SU-DHL-6 (cell line): ENCODE data around the gene CLTC.

Experiments used
- EZH2phosphoT487 ChIP-seq: fragments of 200-600 bp; sonication (generic), shearing (Covaris generic); conservative IDR thresholded peaks from 2 replicates; pipeline ENCODE4 v1.6.1; 2018; ENCODE audit warnings: mild to moderate bottlenecking, antibody characterized with exemption, low read length, moderate library complexity, mixed read lengths
- TF ChIP-seq, protein P1 (sequence below): fragments of 200-600 bp; sonication (generic); IDR thresholded peaks from one replicate; pipeline ENCODE4 v1.5.1; 2017; ENCODE audit warnings: antibody characterized with exemption, mild to moderate bottlenecking, low read length, moderate library complexity; ENCODE audit not compliant: insufficient read depth, poor library complexity, severe bottlenecking

DNA sequence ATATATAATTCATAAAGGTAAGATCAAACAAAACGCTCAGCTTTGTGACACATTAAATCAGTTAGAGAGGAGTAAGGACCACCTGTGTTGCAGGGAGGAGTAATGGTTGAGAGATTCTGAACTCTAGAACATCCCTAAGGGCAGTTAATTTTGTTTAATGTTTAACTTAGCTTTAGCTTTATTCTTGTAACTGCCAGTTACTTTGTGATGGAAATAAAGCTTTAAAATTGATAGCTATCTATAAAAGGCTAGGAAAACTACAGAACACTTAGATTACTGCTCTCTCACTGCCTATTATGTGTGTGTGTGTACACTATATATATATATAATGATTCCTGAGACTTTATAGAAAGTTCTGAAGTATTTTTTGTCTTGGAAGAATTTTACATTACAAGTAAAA lies 49.7 kb downstream of the CLTC start:
- TF ChIP-seq EZH2phosphoT487 = no peak
- TF ChIP-seq, protein P1, sequence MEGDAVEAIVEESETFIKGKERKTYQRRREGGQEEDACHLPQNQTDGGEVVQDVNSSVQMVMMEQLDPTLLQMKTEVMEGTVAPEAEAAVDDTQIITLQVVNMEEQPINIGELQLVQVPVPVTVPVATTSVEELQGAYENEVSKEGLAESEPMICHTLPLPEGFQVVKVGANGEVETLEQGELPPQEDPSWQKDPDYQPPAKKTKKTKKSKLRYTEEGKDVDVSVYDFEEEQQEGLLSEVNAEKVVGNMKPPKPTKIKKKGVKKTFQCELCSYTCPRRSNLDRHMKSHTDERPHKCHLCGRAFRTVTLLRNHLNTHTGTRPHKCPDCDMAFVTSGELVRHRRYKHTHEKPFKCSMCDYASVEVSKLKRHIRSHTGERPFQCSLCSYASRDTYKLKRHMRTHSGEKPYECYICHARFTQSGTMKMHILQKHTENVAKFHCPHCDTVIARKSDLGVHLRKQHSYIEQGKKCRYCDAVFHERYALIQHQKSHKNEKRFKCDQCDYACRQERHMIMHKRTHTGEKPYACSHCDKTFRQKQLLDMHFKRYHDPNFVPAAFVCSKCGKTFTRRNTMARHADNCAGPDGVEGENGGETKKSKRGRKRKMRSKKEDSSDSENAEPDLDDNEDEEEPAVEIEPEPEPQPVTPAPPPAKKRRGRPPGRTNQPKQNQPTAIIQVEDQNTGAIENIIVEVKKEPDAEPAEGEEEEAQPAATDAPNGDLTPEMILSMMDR = no peak
